ENCODE data around the gene NOC3L.

DNA sequence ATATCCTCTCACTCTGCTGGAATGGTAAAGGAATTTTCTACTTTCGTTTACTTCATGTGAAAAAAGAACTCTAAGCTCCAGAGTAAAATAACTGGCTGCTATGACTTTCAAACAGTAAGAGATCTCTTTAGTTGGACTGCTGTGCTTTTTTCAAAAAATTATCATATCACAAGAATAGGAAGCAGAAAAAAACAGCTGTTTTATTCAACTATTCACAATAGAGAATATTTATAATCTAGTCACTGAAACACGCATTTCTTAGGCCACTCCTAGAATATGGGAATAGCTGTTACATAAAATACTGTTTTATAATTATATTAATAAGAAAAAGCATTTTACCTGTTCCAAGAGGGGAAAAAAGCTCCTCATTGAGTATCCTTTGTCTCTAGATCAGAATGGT, 29.7 kb downstream of the NOC3L start:
- no peak for TF ChIP-seq EP300 (IDR thresholded peaks at IDR 0.05; ENCODE audit: low read depth)
- no peak for TF ChIP-seq POLR2A (IDR thresholded peaks at IDR 0.05)
- TF ChIP-seq, protein P1, sequence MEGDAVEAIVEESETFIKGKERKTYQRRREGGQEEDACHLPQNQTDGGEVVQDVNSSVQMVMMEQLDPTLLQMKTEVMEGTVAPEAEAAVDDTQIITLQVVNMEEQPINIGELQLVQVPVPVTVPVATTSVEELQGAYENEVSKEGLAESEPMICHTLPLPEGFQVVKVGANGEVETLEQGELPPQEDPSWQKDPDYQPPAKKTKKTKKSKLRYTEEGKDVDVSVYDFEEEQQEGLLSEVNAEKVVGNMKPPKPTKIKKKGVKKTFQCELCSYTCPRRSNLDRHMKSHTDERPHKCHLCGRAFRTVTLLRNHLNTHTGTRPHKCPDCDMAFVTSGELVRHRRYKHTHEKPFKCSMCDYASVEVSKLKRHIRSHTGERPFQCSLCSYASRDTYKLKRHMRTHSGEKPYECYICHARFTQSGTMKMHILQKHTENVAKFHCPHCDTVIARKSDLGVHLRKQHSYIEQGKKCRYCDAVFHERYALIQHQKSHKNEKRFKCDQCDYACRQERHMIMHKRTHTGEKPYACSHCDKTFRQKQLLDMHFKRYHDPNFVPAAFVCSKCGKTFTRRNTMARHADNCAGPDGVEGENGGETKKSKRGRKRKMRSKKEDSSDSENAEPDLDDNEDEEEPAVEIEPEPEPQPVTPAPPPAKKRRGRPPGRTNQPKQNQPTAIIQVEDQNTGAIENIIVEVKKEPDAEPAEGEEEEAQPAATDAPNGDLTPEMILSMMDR (IDR thresholded peaks at IDR 0.05) = no peak

Data from transverse colon (tissue), 3 donors.